Astrocyte of the cerebellum (primary cell): ENCODE data around the gene PTK7.

ENCODE experiments used
- DNase-seq: peaks from one replicate; pipeline ENCODE4 v3.0.0-alpha.2; 2011; ENCODE audit warnings: low read depth
- H3K4me3 ChIP-seq: 2 replicates; pipeline ENCODE4 v1.5.1; 2011; ENCODE audit warnings: mild to moderate bottlenecking, low read depth, low read length, moderate library complexity
- CTCF ChIP-seq: IDR thresholded peaks from 2 replicates; pipeline ENCODE4 v1.5.1; 2012; ENCODE audit warnings: low read length, low read depth, moderate library complexity, mild to moderate bottlenecking; ENCODE audit errors: missing control alignments
- in situ Hi-C: cut with HindIII; loops from 2 replicates; pipeline ENCODE4 v1.10.0; 2017; ENCODE audit warnings: low sequenced_read_pairs

PTK7 gene

GRCh38 chr6:43075670-43076463 is at the start of gene PTK7:
TSS of gene PTK7 (plus strand) at chr6:43076314. CDS start at chr6:43076489, 175 bp downstream.
- no peak for TF ChIP-seq CTCF
- in situ Hi-C loops = no loop called here
- DNase-seq = no peak
- peak within 1 kb of the TSS; percentile 94 for H3K4me3 ChIP-seq

- no peak overlapping the region for H3K4me3 ChIP-seq
- no peak for DNase-seq
Measured at GRCh38 chr6:43026365-43026764, 49.7 kb upstream of the PTK7 start.

GRCh38 chr6:43029120-43029519 is 47.0 kb upstream of the PTK7 start:
- no peak for TF ChIP-seq CTCF
- in situ Hi-C loops = no loop called here
- no peak for DNase-seq
- H3K4me3 ChIP-seq = no peak overlapping the region

More at GRCh38 chr6:43026365-43026764, 49.7 kb upstream of the PTK7 start:
- in situ Hi-C loops = no loop called here
- no peak for TF ChIP-seq CTCF

DNA sequence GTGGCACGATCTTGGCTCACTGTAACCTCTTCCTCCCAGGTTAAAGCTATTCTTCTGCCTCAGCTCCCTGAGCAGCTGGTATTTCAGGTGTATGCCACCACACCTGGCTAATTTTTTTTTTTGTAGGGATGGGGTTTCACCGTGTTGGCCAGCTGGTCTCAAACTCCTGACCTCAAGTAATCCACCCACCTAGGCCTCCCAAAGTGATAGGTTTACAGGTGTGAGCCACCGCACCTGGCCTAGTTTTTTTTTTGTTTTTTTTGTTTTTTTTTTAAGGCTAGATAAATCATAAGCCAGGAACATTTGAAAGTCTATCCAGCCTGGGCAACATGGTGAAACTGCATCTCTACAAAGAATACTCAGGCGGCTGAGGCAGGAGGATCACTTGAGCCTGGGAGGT is 43.8 kb upstream of the PTK7 start:
- TF ChIP-seq CTCF = no peak
- in situ Hi-C loops = loop anchor here (5.0 kb wide), 1 partner anchor 115 kb away; no protein-coding TSS in a partner anchor
- H3K4me3 ChIP-seq = no peak overlapping the region
- DNase-seq = no peak

DNA sequence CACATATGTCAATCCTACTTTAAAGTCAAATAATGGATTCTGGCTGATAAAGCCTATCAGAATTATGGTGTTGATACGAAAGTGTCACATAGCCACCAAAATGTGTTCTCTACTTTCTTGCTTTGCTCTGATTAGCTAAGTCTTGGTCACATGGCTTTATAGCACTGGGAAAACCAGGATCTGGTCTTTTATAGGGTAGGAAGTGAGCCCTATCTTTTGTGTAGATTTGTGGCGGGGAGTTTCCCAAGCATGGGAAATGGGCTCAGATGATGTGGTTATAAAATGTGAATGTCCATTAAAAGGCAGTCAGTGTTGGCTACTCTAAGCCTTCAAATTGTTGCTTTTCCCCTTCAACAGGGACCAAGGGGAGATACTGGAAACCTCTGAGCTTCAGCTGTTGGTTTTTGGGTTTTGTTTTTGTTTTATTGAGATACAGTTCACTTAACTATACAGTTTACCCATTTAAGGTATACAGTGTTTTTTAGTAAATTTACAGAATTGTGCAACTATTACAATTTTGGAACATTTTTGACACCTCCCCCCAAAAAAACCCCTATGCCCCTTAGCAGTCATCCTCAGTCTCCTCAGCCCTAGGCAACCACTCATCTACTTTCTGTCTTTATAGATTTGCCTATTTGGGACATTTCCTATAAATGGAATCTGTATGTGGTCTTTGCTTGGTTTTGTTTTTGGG is 42.5 kb upstream of the PTK7 start:
- in situ Hi-C loops = loop anchor here (5.0 kb wide), 1 partner anchor 114 kb away; no protein-coding TSS in a partner anchor

More for the DNA sequence above, 42.5 kb upstream of the PTK7 start:
- no peak overlapping the region for H3K4me3 ChIP-seq
- TF ChIP-seq CTCF = no peak
- DNase-seq = no peak
